Mammary epithelial cell (primary cell): ENCODE results near the gene STX1A.

Experiments used
- CTCF ChIP-seq, 2 donors: IDR thresholded peaks in 1 of 2; conservative IDR thresholded peaks in 1 of 2; 2 replicates each; pipeline ENCODE4 v1.5.1; 2011 to 2012; ENCODE audit warnings: inconsistent platforms in 2 of 2, low read length in 2 of 2, mild to moderate bottlenecking in 2 of 2, control low read depth in 1 of 2, low read depth in 1 of 2; ENCODE audit not compliant: insufficient read depth in 1 of 2; ENCODE audit errors: extremely low read depth in 1 of 2
- EZH2 ChIP-seq: IDR thresholded peaks from 2 replicates; pipeline ENCODE4 v1.6.1; 2012; ENCODE audit warnings: low read length, inconsistent platforms, borderline replicate concordance

GRCh38 chr7:73700069-73700423 lies 19.4 kb downstream of the STX1A start:
- TF ChIP-seq CTCF (conservative IDR thresholded peaks at IDR 0.05 in 1 of 2, IDR thresholded peaks at IDR 0.05 in 1 of 2; ENCODE audit: extremely low read depth in 1 of 2, insufficient read depth in 1 of 2, low read depth in 1 of 2, low read length in 2 of 2), result no peak
- no peak for TF ChIP-seq EZH2
